HepG2 (cell line): ENCODE results near the gene RASGRP4. TPM values are rescaled to one million over a fixed set of nuclear protein-coding genes. Genes with fewer than 3 reads are reported as not detected.

Source experiments
- ATAC-seq: fragments of 200-7000 bp; cut with Tn5 transposase; 3 replicates; pipeline ENCODE4 v1.9.1; 2020; ENCODE audit warnings: mild to moderate bottlenecking, moderate library complexity
- BruUV-seq: library from RNA; stranded (reverse); fragments of 400-500 nt; replicated peaks from 2 replicates; lab custom pipeline; 2021; lab: Mats Ljungman, UMichigan
- CTCF ChIA-PET: fragments of 300-600 bp; formaldehyde crosslinking; extraction: SDS; loops from one replicate; lab custom pipeline; 2021; ENCODE audit warnings: low total read pairs, inconsistent platforms, low intra/inter-chr PET ratio; lab: Yijun Ruan, JAX
- POLR2A ChIA-PET: fragments of 350-600 bp; sonication (Branson Sonifier 250); formaldehyde crosslinking; loops from one replicate; lab custom pipeline; 2020; ENCODE audit warnings: antibody characterized with exemption, inconsistent platforms; lab: Yijun Ruan, JAX
- DNase-seq: peaks from one replicate; pipeline ENCODE4 v3.0.0-alpha.2; 2015; ENCODE audit warnings: low spot score
- FAIRE-seq: peaks from 3 replicates; lab custom pipeline; 2011; peaks lifted over from hg19 to GRCh38; lab: Jason Lieb, UNC
- H2AFZ ChIP-seq: one replicate; pipeline ENCODE4 v1.6.1; 2011; ENCODE audit warnings: low read length, inconsistent platforms
- H3K27ac ChIP-seq: fragments of 300-600 bp; 3 replicates; pipeline ENCODE4 v1.8.0; 2011; ENCODE audit warnings: mixed run types, mild to moderate bottlenecking, mixed read lengths, low read length, inconsistent platforms; ENCODE audit not compliant: insufficient read depth; ENCODE audit errors: extremely low read length
- H3K27me3 ChIP-seq, 2 experiments: fragments of 200-600 bp in 1 of 2; 2 replicates in 1 of 2; 3 replicates in 1 of 2; pipeline versions ENCODE4 v1.6.0 to v1.8.0; 2011; ENCODE audit warnings: low read length in 2 of 2, mild to moderate bottlenecking in 2 of 2, moderate library complexity in 2 of 2, inconsistent platforms in 1 of 2; ENCODE audit not compliant: insufficient read depth in 2 of 2, control insufficient read depth in 1 of 2
- H3K36me3 ChIP-seq, 2 experiments: fragments of 200-600 bp in 1 of 2; replicated peaks in 1 of 2; 2 replicates in 1 of 2; 3 replicates in 1 of 2; pipeline versions ENCODE4 v1.5.1 to v1.8.0; 2011; ENCODE audit warnings: low read length in 2 of 2, inconsistent platforms in 1 of 2; ENCODE audit not compliant: insufficient read depth in 2 of 2, control insufficient read depth in 1 of 2
- H3K4me1 ChIP-seq: 2 replicates; pipeline ENCODE4 v1.5.1; 2012; ENCODE audit warnings: low read length, inconsistent platforms; ENCODE audit not compliant: insufficient read depth
- H3K4me2 ChIP-seq: 2 replicates; pipeline ENCODE4 v1.6.0; 2011; ENCODE audit warnings: low read depth, low read length, inconsistent platforms
- H3K4me3 ChIP-seq, 3 experiments: fragments of 200-600 bp in 1 of 3; sonication (generic), shearing (Covaris generic) in 1 of 3; replicated peaks in 1 of 3; 2 replicates each; pipeline ENCODE4 v1.5.1; 2011 to 2016; ENCODE audit warnings: low read length in 3 of 3, inconsistent platforms in 2 of 3, low read depth in 2 of 3, mild to moderate bottlenecking in 2 of 3, control low read depth in 1 of 3, mixed read lengths in 1 of 3; ENCODE audit not compliant: insufficient read depth in 1 of 3
- H3K79me2 ChIP-seq: one replicate; pipeline ENCODE4 v1.6.1; 2011; ENCODE audit warnings: low read length, inconsistent platforms; ENCODE audit not compliant: insufficient read depth
- H3K9ac ChIP-seq: 2 replicates; pipeline ENCODE4 v1.6.0; 2011; ENCODE audit warnings: mild to moderate bottlenecking, low read depth, low read length, inconsistent platforms; ENCODE audit not compliant: insufficient read depth
- H3K9me3 ChIP-seq: 2 replicates; pipeline ENCODE4 v1.5.1; 2012; ENCODE audit warnings: mild to moderate bottlenecking, low read length
- H4K20me1 ChIP-seq: 2 replicates; pipeline ENCODE4 v1.6.0; 2011; ENCODE audit warnings: inconsistent platforms, mild to moderate bottlenecking, low read length, moderate library complexity; ENCODE audit not compliant: insufficient read depth
- CREBL2 ChIP-seq: sonication (generic); formaldehyde crosslinking; IDR thresholded peaks from 2 replicates; pipeline ENCODE4 v1.8.1; 2023; ENCODE audit warnings: missing genetic modification reagents, mild to moderate bottlenecking, borderline replicate concordance
- FIP1L1 ChIP-seq: fragments of 200-400 bp; formaldehyde crosslinking; IDR thresholded peaks from 2 replicates; pipeline ENCODE4 v1.6.1; 2018; ENCODE audit warnings: low read depth, mild to moderate bottlenecking, low read length, moderate library complexity, borderline replicate concordance; ENCODE audit not compliant: insufficient read depth
- IRF2 ChIP-seq: IDR thresholded peaks from 2 replicates; pipeline ENCODE4 v1.6.1; 2018; ENCODE audit warnings: missing genetic modification reagents, missing compliant biosample characterization
- JUND ChIP-seq: sonication (generic); formaldehyde crosslinking; IDR thresholded peaks from 2 replicates; pipeline ENCODE4 v1.8.0; 2022; ENCODE audit warnings: mild to moderate bottlenecking, missing genetic modification reagents
- KDM5A ChIP-seq: fragments of 200-600 bp; sonication (generic); IDR thresholded peaks from 2 replicates; pipeline ENCODE4 v1.7.0; 2018; ENCODE audit warnings: antibody characterized with exemption, mild to moderate bottlenecking, low read length, borderline replicate concordance
- PRMT3 ChIP-seq: sonication (generic); formaldehyde crosslinking; IDR thresholded peaks from 2 replicates; pipeline ENCODE4 v1.8.1; 2022; ENCODE audit warnings: low read depth, mild to moderate bottlenecking, moderate library complexity, missing genetic modification reagents, borderline replicate concordance
- TBL1XR1 ChIP-seq: fragments of 150-350 bp; IDR thresholded peaks from 2 replicates; pipeline ENCODE4 v1.6.1; 2014; ENCODE audit warnings: borderline replicate concordance, low read length; ENCODE audit not compliant: partially characterized antibody
- U2AF2 ChIP-seq: fragments of 200-400 bp; formaldehyde crosslinking; IDR thresholded peaks from 2 replicates; pipeline ENCODE4 v1.6.1; 2017; ENCODE audit warnings: low read depth, mild to moderate bottlenecking, low read length
- ZMAT5 ChIP-seq: sonication (generic); formaldehyde crosslinking; IDR thresholded peaks from 2 replicates; pipeline ENCODE4 v1.5.0; 2020; ENCODE audit warnings: mild to moderate bottlenecking, low read depth, missing genetic modification reagents, borderline replicate concordance
- ZNF205 ChIP-seq: IDR thresholded peaks from 2 replicates; pipeline ENCODE4 v1.6.1; 2018; ENCODE audit warnings: missing biosample characterization, missing genetic modification reagents
- ZNF230 ChIP-seq: sonication (generic); formaldehyde crosslinking; IDR thresholded peaks from 2 replicates; pipeline ENCODE4 v1.4.0; 2020; ENCODE audit warnings: mild to moderate bottlenecking, missing genetic modification reagents
- ZNF280D ChIP-seq: sonication (generic); formaldehyde crosslinking; IDR thresholded peaks from 2 replicates; pipeline ENCODE4 v1.5.1; 2020; ENCODE audit warnings: mild to moderate bottlenecking, missing genetic modification reagents
- ZSCAN22 ChIP-seq: sonication (generic); formaldehyde crosslinking; IDR thresholded peaks from 2 replicates; pipeline ENCODE4 v1.4.0; 2020; ENCODE audit warnings: mild to moderate bottlenecking, missing genetic modification reagents
- ZSCAN25 ChIP-seq: sonication (generic); formaldehyde crosslinking; IDR thresholded peaks from 2 replicates; pipeline ENCODE4 v1.8.0; 2022; ENCODE audit warnings: mild to moderate bottlenecking, missing genetic modification reagents
- WGBS: methylation state at CpG from one replicate; pipeline ENCODE4 v1.1.6; 2017; ENCODE audit warnings: low lambda C conversion rate; 5-methylcytosine and 5-hydroxymethylcytosine counted together
- in situ Hi-C: cut with HindIII; loops from 2 replicates; pipeline ENCODE4 v1.10.0; 2017; ENCODE audit warnings: low pct_unique_long_range_greater_than_20kb; ENCODE audit not compliant: extremely low pct_ligation_motif_present
- intact Hi-C: fragments of 100-400 bp; cut with micrococcal nuclease; formaldehyde crosslinking; loops from one replicate; pipeline ENCODE4 v1.10.0; 2022; ENCODE audit not compliant: unreplicated experiment
- polyA plus RNA-seq, 8 experiments: library from polyadenylated mRNA; depleted of rRNA in 3 of 8; stranded (reverse) in 7 of 8; unstranded in 1 of 8; fragments of >200 nt; fragmentation: Illumina TruSeq in 4 of 8; extraction: Trizol in 4 of 8; gene quantifications; 2 replicates each; pipeline versions ENCODE4 v1.2.1 to v1.2.3, GENCODE V29; 2011 to 2016; ENCODE audit warnings: low read depth in 4 of 8, missing spikeins in 1 of 8, mixed read lengths in 1 of 8; ENCODE audit not compliant: insufficient read depth in 1 of 8
- total RNA-seq, 5 experiments: library from RNA; depleted of rRNA; stranded (reverse); fragments of >200 nt; fragmentation: Illumina TruSeq; extraction: Trizol; gene quantifications; 2 replicates each; pipeline ENCODE4 v1.2.3, GENCODE V29; 2016; ENCODE audit warnings: low read depth in 1 of 5
- TF ChIP-seq, protein P1 (sequence below): IDR thresholded peaks from 2 replicates; pipeline ENCODE4 v1.4.0; 2020; ENCODE audit warnings: mild to moderate bottlenecking, missing genetic modification reagents

The RASGRP4 gene
- total and polyA plus RNA-seq, 2 of the 13 experiments (the other 11 are each of a cell fraction or from before 2014, with no cell fraction given): not detected

GRCh38 chr19:38386300-38386970, 39.6 kb downstream of the RASGRP4 start:
- BruUV-seq: no TSS peak
- Histone ChIP-seq H3K9me3 (no peaks in the 10 kb centered on the region), H3K79me2 (no peaks in the 10 kb centered on the region), H3K4me2 (no peak overlapping the region), H3K27ac (no peak overlapping the region), H2AFZ (no peak overlapping the region), H4K20me1 (peaks cover 4% of the 10 kb centered on the region; the same call in 1 of the 2 replicates), H3K9ac (no peak overlapping the region), H3K27me3 (peaks cover 2 to 20% of the 10 kb centered on the region in 2 experiments; a peak in 3 of 5 replicates), H3K36me3 (peaks cover 10 to 23% of the 10 kb centered on the region in 2 experiments), H3K4me3 (no peak overlapping the region), H3K4me1 (peaks cover 26% of the 10 kb centered on the region)
- ATAC-seq: no peak
- ChIA-PET POLR2A (interaction anchor here (1.8 to 2.3 kb wide), 2 partner anchors 11 to 12 kb away, joined by 5 to 49 read pairs; partner anchors contain the start of gene PSMD8), CTCF (no interaction called here)
- no peak for DNase-seq
- 98% methylated on average over 56 of the region's 61 CpGs for WGBS
- in situ Hi-C loops: no loop called here
- no peak for FAIRE-seq
- intact Hi-C loops: no loop called here
- TF ChIP-seq KDM5A: no peak
- TF ChIP-seq ZSCAN25 (CRISPR knock-in tag): no peak
- TF ChIP-seq ZMAT5 (CRISPR knock-in tag): no peak
- no peak for TF ChIP-seq JUND (CRISPR knock-in tag)
- TF ChIP-seq ZSCAN22 (CRISPR knock-in tag): no peak
- TF ChIP-seq FIP1L1: no peak
- TF ChIP-seq CREBL2 (CRISPR knock-in tag): no peak
- no peak for TF ChIP-seq TBL1XR1
- TF ChIP-seq U2AF2: no peak
- no peak for TF ChIP-seq ZNF280D
- TF ChIP-seq IRF2 (CRISPR knock-in tag): no peak
- TF ChIP-seq PRMT3 (CRISPR knock-in tag): no peak
- TF ChIP-seq, protein P1, sequence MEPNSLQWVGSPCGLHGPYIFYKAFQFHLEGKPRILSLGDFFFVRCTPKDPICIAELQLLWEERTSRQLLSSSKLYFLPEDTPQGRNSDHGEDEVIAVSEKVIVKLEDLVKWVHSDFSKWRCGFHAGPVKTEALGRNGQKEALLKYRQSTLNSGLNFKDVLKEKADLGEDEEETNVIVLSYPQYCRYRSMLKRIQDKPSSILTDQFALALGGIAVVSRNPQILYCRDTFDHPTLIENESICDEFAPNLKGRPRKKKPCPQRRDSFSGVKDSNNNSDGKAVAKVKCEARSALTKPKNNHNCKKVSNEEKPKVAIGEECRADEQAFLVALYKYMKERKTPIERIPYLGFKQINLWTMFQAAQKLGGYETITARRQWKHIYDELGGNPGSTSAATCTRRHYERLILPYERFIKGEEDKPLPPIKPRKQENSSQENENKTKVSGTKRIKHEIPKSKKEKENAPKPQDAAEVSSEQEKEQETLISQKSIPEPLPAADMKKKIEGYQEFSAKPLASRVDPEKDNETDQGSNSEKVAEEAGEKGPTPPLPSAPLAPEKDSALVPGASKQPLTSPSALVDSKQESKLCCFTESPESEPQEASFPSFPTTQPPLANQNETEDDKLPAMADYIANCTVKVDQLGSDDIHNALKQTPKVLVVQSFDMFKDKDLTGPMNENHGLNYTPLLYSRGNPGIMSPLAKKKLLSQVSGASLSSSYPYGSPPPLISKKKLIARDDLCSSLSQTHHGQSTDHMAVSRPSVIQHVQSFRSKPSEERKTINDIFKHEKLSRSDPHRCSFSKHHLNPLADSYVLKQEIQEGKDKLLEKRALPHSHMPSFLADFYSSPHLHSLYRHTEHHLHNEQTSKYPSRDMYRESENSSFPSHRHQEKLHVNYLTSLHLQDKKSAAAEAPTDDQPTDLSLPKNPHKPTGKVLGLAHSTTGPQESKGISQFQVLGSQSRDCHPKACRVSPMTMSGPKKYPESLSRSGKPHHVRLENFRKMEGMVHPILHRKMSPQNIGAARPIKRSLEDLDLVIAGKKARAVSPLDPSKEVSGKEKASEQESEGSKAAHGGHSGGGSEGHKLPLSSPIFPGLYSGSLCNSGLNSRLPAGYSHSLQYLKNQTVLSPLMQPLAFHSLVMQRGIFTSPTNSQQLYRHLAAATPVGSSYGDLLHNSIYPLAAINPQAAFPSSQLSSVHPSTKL (CRISPR knock-in tag): no peak
- TF ChIP-seq ZNF205: no peak
- no peak for TF ChIP-seq ZNF230
